Measurements from ENCODE around the gene PUS10.
A peak's percentile ranks its signal among the peaks of the same experiment; 100 is the strongest.
"Not testable (repeated sequence)": the region's sequence is repeated elsewhere in the genome, so short reads cannot be mapped to it uniquely, and the experiment has no call there.

The PUS10 gene

GRCh38 chr2:61013382-61013781 is 4.7 kb downstream of the PUS10 start:
- H3K4me3 ChIP-seq (ENCODE audit: control insufficient read depth, low read depth, low read length): no peak overlapping the region
- DNase-seq (ENCODE audit: low read depth): no peak
- no peak for TF ChIP-seq CTCF (conservative IDR thresholded peaks at IDR 0.05; ENCODE audit: control insufficient read depth, insufficient read depth, low read depth, low read length)

GRCh38 chr2:61012303-61012702 is 5.8 kb downstream of the PUS10 start:
- not testable (repeated sequence) for H3K4me3 ChIP-seq (ENCODE audit: control insufficient read depth, low read depth, low read length)
- DNase-seq (ENCODE audit: low read depth): peak; percentile 82

- DNase-seq (ENCODE audit: low read depth): peak; percentile 69
These were observed 6.4 kb downstream of the PUS10 start for GRCh38 chr2:61011678-61012077.

GRCh38 chr2:61009355-61009754 is 8.7 kb downstream of the PUS10 start:
- no peak for DNase-seq (ENCODE audit: low read depth)
- TF ChIP-seq CTCF (conservative IDR thresholded peaks at IDR 0.05; ENCODE audit: control insufficient read depth, insufficient read depth, low read depth, low read length): no peak
- no peak overlapping the region for H3K4me3 ChIP-seq (ENCODE audit: control insufficient read depth, low read depth, low read length)

More at GRCh38 chr2:61011678-61012077, 6.4 kb downstream of the PUS10 start:
- H3K4me3 ChIP-seq (ENCODE audit: control insufficient read depth, low read depth, low read length): no peak overlapping the region
- TF ChIP-seq CTCF (conservative IDR thresholded peaks at IDR 0.05; ENCODE audit: control insufficient read depth, insufficient read depth, low read depth, low read length): no peak

GRCh38 chr2:61006486-61007105 is 11.5 kb downstream of the PUS10 start:
- H3K4me3 ChIP-seq (ENCODE audit: control insufficient read depth, low read depth, low read length): no peak overlapping the region
- DNase-seq (ENCODE audit: low read depth): no peak
- no peak for TF ChIP-seq CTCF (conservative IDR thresholded peaks at IDR 0.05; ENCODE audit: control insufficient read depth, insufficient read depth, low read depth, low read length)

GRCh38 chr2:61005736-61006135 is 12.3 kb downstream of the PUS10 start:
- no peak for DNase-seq (ENCODE audit: low read depth)
- no peak for TF ChIP-seq CTCF (conservative IDR thresholded peaks at IDR 0.05; ENCODE audit: control insufficient read depth, insufficient read depth, low read depth, low read length)
- no peak overlapping the region for H3K4me3 ChIP-seq (ENCODE audit: control insufficient read depth, low read depth, low read length)

GRCh38 chr2:60998628-60999545 is 19.2 kb downstream of the PUS10 start:
- H3K4me3 ChIP-seq (ENCODE audit: control insufficient read depth, low read depth, low read length): no peak overlapping the region
- peak; percentile 64 for TF ChIP-seq CTCF (conservative IDR thresholded peaks at IDR 0.05; ENCODE audit: control insufficient read depth, insufficient read depth, low read depth, low read length)
- peak; percentile 68 for DNase-seq (ENCODE audit: low read depth)
